Measurements from ENCODE around the gene DLEC1. TPM values are rescaled to one million over a fixed set of nuclear protein-coding genes. Genes with fewer than 3 reads are reported as not detected.

The DLEC1 gene
- total RNA-seq, 2 experiments from 2014 or later: 0.20 to 0.36 TPM

DNA sequence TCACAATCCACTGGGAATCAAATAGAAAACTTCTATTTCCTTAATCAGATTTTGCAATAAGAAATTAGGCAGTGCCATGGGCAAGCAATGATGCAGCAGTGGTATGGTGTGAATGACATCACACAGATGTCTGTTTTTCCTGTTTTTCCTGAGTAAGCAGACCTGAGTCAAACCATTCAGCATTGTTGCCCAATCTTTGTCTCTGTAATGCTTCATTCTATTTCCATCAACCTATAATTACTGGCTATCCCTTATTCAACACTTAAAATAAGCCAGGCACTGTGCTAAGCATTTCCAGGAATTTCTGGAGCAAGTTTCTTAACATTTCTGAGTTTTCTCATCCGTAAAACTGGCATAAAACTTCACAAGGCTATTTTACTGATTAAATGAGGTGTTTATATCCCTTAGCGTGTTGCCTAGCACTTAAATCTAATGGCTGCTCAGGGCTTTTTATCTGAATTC is 115.1 kb downstream of the DLEC1 start:
- H3K27me3 Mint-ChIP-seq: no peaks in the 10 kb centered on the region
- no peaks in the 10 kb centered on the region for H3K36me3 Mint-ChIP-seq (ENCODE audit: low read depth)
- no peak overlapping the region for H3K4me3 Mint-ChIP-seq
- peak overlapping the region; percentile 74 for H3K27ac Mint-ChIP-seq
- TF ChIP-seq, protein P1, sequence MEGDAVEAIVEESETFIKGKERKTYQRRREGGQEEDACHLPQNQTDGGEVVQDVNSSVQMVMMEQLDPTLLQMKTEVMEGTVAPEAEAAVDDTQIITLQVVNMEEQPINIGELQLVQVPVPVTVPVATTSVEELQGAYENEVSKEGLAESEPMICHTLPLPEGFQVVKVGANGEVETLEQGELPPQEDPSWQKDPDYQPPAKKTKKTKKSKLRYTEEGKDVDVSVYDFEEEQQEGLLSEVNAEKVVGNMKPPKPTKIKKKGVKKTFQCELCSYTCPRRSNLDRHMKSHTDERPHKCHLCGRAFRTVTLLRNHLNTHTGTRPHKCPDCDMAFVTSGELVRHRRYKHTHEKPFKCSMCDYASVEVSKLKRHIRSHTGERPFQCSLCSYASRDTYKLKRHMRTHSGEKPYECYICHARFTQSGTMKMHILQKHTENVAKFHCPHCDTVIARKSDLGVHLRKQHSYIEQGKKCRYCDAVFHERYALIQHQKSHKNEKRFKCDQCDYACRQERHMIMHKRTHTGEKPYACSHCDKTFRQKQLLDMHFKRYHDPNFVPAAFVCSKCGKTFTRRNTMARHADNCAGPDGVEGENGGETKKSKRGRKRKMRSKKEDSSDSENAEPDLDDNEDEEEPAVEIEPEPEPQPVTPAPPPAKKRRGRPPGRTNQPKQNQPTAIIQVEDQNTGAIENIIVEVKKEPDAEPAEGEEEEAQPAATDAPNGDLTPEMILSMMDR (IDR thresholded peaks at IDR 0.05): no peak
- H3K9me3 Mint-ChIP-seq: no peaks in the 10 kb centered on the region
- intact Hi-C loops (cut with micrococcal nuclease): no loop called here
- ATAC-seq (no peak), DNase-seq (no peak)
- H3K4me1 Mint-ChIP-seq (ENCODE audit: low read depth): peaks cover 45% of the 10 kb centered on the region
- POLR2A ChIA-PET: interaction anchor here (0.9 to 4.8 kb wide), 5 partner anchors 9 to 47 kb away, joined by 3 to 29 read pairs (median 5); partner anchors contain the start of gene OXSR1
- CTCF ChIA-PET: interaction anchor here (0.9 to 4.3 kb wide), 5 partner anchors 10 to 326 kb away, joined by 4 to 21 read pairs (median 5); partner anchors contain the start of genes OXSR1 and XYLB

DNA sequence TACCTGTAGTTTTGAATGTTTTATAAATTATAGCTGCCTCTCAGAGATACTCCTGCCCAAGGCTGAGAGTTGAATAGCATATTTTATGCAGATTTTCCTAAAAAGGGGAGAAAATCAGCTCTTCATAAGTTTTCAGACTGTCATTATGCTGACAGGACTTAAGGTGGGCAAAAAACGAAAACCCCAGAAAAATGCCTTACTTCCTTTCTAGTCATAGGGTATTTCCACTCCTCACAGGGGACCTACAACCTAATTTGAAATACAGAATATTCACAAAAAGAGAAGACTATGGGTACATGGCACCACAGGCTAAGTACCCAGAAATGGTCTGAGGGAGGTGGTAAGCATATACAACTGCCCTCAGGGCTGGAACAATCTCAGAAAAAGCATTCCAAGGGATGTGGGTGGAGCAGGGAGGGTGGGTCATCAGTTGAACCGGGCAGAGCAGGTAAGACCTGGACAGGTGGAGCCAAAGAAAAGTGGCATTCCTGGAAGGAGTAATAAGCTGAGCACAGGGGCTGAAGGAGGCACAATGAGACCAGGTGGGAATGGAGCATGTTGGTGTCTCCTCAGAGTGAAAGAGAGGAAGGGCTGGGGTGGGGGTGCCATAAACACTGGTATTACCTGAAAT is 115.7 kb downstream of the DLEC1 start:
- ChIA-PET POLR2A (interaction anchor here (1.3 to 4.8 kb wide), 3 partner anchors 10 to 46 kb away, joined by 3 to 29 read pairs (median 16); partner anchors contain the start of gene OXSR1), CTCF (interaction anchor here (1.9 to 4.3 kb wide), 3 partner anchors 9 to 192 kb away, joined by 5 to 21 read pairs (median 5); partner anchors contain the start of genes OXSR1 and XYLB)
- DNase-seq (no peak), ATAC-seq (peak; percentile 67)
- H3K36me3 Mint-ChIP-seq (ENCODE audit: low read depth): no peaks in the 10 kb centered on the region
- peaks cover 41% of the 10 kb centered on the region for H3K4me1 Mint-ChIP-seq (ENCODE audit: low read depth)
- TF ChIP-seq, protein P1 (IDR thresholded peaks at IDR 0.05): no peak
- H3K27me3 Mint-ChIP-seq: no peaks in the 10 kb centered on the region
- H3K9me3 Mint-ChIP-seq: no peaks in the 10 kb centered on the region
- no peak overlapping the region for H3K4me3 Mint-ChIP-seq
- intact Hi-C loops (cut with micrococcal nuclease): no loop called here
- H3K27ac Mint-ChIP-seq: peak overlapping the region; percentile 74

DNA sequence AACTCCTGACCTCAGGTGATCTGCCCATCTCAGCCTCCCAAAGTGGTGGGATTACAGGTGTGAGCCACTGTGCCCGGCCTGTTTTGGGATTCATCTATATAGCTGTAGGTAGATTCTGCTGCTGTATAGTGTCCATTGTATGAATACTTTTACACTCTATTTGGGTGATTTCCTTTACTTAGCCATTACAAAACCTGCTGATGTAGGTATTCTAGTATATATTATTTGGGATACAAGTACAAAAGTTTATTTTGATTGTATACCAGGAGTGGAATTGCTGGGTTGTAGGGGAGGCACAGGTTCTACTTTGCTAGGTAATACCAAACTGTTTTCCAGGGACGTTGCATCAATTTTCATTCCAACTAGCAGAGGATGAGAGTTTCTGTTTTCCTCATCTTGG is 116.8 kb downstream of the DLEC1 start:
- Mint-ChIP-seq H3K36me3 (ENCODE audit: low read depth) (no peaks in the 10 kb centered on the region), H3K9me3 (no peaks in the 10 kb centered on the region), H3K27me3 (no peaks in the 10 kb centered on the region), H3K4me1 (ENCODE audit: low read depth) (peaks cover 38% of the 10 kb centered on the region), H3K27ac (no peak overlapping the region), H3K4me3 (no peak overlapping the region)
- CTCF ChIA-PET: interaction anchor here (2.0 to 4.3 kb wide), 2 partner anchors 8 to 191 kb away, joined by 5 to 21 read pairs; partner anchors contain the start of genes OXSR1 and XYLB
- TF ChIP-seq, protein P1 (IDR thresholded peaks at IDR 0.05): no peak
- POLR2A ChIA-PET: interaction anchor here (3.4 to 4.8 kb wide), 2 partner anchors 9 to 16 kb away, joined by 16 to 29 read pairs; partner anchors contain the start of gene OXSR1
- ATAC-seq (no peak), DNase-seq (no peak)
- intact Hi-C loops (cut with micrococcal nuclease): no loop called here

DNA sequence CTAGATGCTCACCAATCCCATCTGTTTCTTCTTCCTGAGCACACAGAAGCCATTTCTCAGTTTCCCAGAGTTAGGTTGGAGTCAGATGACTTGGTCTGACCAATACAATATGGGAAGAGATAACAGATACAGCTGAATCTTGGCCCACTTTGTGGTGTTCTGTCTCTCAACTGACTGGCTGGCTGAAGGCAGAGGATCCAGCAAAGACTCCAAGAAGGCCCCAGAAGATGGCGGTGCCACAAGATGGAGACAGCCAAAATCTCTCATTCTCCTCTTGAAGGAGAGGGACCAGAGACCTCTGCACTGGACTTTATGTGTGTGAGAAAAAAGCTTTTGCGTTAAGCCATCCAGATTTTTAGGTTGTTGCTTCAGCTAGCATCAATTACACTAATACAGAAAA is 118.1 kb downstream of the DLEC1 start:
- Mint-ChIP-seq H3K27ac (no peak overlapping the region), H3K9me3 (no peaks in the 10 kb centered on the region), H3K36me3 (ENCODE audit: low read depth) (no peaks in the 10 kb centered on the region), H3K4me1 (ENCODE audit: low read depth) (peaks cover 25% of the 10 kb centered on the region), H3K27me3 (no peaks in the 10 kb centered on the region), H3K4me3 (no peak overlapping the region)
- ATAC-seq (no peak), DNase-seq (no peak)
- intact Hi-C loops (cut with micrococcal nuclease): no loop called here
- ChIA-PET POLR2A (interaction anchor here (0.7 to 4.8 kb wide), 2 partner anchors 8 to 58 kb away, joined by 3 to 29 read pairs; partner anchors contain the start of gene OXSR1), CTCF (no interaction called here)
- TF ChIP-seq, protein P1 (IDR thresholded peaks at IDR 0.05): no peak

DNA sequence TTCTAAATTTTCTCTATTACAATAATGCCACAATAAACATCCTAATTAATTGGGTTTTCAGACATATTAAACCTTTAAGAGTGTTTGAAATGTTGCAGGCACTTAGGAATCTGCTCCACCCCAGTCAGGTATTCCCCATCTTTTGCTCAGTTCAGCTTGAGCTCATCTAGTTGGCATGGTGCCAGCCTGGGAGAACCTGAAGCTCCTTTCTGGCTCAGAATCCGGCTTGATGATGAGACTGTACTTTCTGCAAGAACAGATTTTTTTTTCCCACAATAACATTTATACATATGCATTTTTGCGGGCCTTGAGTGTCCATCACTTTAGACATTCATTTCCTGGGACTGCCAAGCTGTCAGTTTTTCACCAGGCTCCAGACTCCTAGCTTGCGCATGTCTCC is 118.6 kb downstream of the DLEC1 start:
- Mint-ChIP-seq H3K36me3 (ENCODE audit: low read depth) (no peaks in the 10 kb centered on the region), H3K4me3 (no peak overlapping the region), H3K9me3 (no peaks in the 10 kb centered on the region), H3K27ac (no peak overlapping the region), H3K4me1 (ENCODE audit: low read depth) (peaks cover 23% of the 10 kb centered on the region), H3K27me3 (no peaks in the 10 kb centered on the region)
- no peak for DNase-seq
- ChIA-PET POLR2A (interaction anchor here (0.8 kb wide), 1 partner anchor 12 kb away, joined by 3 read pairs; no protein-coding TSS in a partner anchor), CTCF (no interaction called here)
- intact Hi-C loops (cut with micrococcal nuclease): no loop called here
- TF ChIP-seq, protein P1 (IDR thresholded peaks at IDR 0.05): no peak
- ATAC-seq: no peak

Data from activated CD8-positive, alpha-beta T cell treated with anti-CD3 and anti-CD28 coated beads for 36 hours (primary cell).